Adrenal gland (tissue), 5 donors: ENCODE data around the gene PPP2R2D.

ENCODE experiments used
- CTCF ChIP-seq, 6 experiments: fragments of 450-650 bp in 4 of 6; fragments of 200-600 bp in 2 of 6; sonication (generic) in 1 of 6; IDR thresholded peaks; 1 replicate in 5 of 6; 2 replicates in 1 of 6; pipeline versions ENCODE4 v1.5.1 to v1.8.0; 2016 to 2021; ENCODE audit warnings: antibody characterized with exemption in 6 of 6, mild to moderate bottlenecking in 2 of 6, moderate library complexity in 1 of 6
- POLR2A ChIP-seq, 2 donors: fragments of 450-650 bp; IDR thresholded peaks; one replicate each; pipeline ENCODE4 v1.6.1; 2017; ENCODE audit warnings: antibody characterized with exemption in 2 of 2, mild to moderate bottlenecking in 2 of 2, moderate library complexity in 1 of 2
- donor health status: DM: no; HTN: no; CAD: no.

- TF ChIP-seq CTCF (IDR thresholded peaks at IDR 0.05): no peak
- TF ChIP-seq POLR2A (IDR thresholded peaks at IDR 0.05): no peak
Observed at GRCh38 chr10:131980761-131981428, 80.1 kb downstream of the PPP2R2D start.
